DMS 273 (cell line): Measurements from ENCODE around the gene KLHL29.

Experiments
- DNase-seq: peaks from one replicate; lab custom pipeline; 2025; ENCODE audit not compliant: unreplicated experiment; lab: John Stamatoyannopoulos, UW

Gene KLHL29

DNA sequence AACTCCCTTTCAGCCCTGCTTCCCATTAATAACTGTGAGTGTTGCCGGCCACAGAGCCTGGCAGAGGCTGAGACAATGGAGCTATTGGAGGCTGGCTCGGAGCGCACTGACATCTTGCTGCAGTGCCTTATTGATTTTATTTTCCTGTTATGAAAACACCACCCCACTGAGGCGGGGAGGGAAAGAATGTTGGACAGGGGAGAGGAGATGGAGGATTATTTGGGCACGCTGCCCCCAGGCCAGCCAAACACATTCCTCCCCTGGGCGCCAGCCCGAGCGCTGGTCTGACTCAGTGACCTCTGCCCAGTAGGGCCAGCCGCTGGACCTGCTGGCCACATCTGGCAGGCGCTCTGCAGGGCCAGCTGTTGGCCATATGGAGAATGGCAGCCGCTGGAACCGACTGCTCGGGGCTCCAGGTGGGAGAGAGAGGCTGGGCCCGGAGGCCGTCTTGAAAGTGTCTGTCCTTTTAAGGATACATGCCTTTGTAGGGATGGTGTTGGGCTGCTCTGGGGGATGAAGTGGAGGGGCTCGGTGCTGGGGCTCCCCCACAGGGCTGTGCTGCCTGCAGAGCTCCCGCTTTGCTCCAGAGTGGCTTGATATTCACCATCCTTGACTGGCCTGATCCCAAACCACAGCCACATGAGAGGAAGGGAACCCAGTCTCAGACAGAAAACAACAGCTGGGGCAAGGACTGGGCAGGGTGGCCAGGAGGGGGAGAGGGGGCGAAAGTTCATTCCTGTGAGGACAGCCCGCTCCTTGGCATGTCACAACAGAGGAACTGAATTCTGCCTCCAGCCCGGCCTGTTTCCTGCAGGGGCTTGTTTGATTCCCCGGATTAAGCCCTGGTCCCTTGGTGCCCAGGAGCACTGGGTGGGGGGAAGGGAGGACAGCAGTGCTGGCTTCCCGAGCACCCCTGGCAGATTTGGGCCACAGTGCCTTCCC is 179.0 kb downstream of the KLHL29 start:
- peak; percentile 86 for DNase-seq

DNA sequence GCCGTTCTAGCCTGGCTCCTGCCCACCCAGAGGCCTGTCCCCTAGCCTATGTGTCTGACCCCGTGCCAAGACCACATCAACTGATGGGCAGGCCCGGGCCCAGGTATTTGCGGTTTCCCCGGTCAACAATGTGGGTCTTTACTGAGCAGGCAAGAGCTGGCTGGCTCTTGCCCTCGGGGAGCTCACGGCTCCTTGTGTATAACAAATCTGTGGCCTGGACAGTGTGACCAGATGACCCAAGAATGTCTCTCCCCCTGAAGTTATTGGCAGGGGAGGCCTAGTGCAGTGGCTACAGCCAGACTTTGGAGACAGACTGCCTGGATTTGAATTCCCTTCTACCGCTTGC is 179.6 kb downstream of the KLHL29 start:
- no peak for DNase-seq

DNA sequence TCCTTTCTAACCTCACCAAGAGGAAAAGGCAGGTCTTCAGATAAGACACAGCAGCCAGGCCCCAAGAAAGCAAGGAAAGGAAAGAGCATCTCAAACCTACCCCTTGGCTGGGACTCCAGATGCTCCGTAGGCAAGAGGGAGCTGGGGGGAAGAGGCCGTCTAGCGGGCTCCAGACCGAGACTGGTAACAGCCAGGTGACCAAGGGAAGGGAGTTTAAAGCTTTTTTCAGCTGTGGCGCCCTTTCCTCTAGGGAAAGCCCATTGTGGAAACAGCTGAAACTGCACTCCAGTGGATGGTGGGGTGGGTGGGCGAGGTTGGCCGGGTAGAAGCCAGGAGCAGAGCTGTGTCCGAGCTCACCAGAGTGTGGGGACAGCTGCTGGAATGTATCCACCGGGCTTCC is 180.4 kb downstream of the KLHL29 start:
- no peak for DNase-seq

DNA sequence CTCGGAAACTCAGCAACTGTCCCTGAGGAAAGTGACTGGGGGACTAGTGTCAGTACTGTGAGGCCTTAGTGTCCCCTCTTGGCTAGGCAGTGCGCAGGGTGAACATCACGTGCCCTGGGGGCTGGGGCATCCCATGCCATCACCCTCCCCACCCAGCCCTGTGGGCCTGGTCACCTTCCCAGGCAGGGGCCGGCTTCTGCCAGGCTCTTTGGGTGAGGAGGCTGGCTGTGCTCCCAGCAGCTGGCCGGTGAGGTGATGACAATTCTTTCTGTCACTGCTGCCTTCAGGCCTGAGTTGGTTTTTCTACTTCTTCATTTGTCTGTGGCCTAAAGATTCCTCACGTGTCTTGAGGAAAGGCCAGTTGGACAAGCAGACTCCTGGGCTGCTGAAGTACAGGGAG is 180.8 kb downstream of the KLHL29 start:
- no peak for DNase-seq

DNA sequence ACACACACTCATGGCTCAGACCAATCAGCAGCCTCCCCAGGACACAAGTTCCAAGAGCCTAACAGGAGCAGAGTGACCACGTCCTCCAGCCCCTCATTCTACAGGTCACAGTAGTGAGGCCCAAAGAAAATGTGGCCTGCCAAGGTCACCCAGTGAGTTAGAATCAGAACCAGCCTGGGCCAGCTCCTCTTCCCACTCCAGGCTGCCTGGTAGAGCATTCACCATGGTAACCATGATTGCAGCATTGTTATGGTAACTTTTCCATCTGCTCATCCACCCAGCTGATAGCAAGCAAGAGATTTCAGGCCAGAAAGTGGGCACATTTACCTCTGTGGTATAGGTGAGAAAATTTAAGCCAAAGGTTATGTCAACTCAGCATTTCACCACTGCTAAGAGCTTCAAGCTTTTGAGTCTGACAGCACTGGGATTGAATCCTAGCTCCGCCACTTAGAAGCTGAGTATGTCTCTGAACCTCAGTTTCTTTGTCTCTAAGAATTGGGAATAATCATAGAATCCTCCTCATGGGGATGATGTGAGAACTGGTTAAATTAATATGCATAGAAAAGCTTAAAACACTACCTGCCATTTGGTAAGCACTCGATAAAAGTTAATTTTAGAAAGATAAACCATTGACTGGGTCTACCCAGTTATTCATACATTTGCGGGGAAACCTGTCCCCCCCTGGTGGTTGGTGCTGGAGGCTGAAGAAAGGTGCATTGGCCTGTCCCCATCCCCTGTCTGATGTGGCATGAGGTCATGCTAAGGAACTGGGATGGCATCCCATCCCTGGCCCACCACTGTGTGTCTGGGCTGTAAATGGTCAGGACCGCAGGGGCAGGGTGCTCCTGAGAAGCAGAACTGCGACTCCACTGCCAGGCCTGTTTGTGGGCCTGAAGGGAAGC is 181.5 kb downstream of the KLHL29 start:
- peak; percentile 71 for DNase-seq

DNA sequence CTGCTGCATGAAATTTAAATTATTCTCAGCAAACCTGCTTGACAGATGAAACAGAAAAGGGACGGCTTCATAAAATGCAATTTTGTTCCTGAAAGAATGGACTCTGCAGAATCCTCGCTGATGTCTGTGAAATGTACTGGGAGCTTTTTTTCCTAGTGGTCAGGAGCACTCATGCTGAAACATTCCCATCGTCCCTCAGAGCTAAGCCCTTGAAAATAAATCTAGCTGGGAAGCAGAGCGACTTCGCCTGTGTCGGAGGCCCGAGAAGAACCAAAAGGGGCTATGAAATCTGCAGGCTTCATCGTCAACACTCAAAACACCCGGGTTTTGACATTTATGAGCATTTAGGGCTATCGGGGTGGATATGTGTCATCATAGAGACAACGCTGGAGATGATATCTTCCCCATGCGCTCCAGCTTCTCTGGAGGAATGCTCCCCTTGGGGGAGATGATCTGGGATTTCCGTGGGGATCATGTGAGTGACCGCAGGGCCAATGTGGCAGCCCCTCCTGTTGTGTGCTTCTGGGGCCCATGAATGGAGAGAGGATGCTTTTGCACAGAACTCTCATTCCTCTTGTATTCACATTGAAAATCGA is 182.3 kb downstream of the KLHL29 start:
- no peak for DNase-seq

DNA sequence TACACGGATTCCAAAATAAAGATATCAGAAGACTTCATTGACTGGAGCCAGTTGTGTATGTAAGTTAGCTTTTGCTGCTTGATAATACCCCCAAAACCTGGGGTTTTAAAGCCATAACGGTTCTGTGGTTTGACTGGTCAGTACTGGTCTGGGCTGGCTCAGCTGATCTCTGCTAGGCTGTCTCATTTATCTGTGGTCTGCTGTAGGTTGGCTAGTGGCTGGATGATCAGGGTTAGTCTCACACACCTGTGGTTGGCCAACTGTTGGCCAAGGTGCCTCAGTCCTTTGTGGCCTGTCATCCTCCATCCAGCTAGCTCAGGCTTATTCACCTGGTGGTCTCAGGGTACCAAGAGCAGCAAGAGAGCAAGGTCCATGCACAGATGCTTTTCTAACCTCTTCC is 183.2 kb downstream of the KLHL29 start:
- no peak for DNase-seq

DNA sequence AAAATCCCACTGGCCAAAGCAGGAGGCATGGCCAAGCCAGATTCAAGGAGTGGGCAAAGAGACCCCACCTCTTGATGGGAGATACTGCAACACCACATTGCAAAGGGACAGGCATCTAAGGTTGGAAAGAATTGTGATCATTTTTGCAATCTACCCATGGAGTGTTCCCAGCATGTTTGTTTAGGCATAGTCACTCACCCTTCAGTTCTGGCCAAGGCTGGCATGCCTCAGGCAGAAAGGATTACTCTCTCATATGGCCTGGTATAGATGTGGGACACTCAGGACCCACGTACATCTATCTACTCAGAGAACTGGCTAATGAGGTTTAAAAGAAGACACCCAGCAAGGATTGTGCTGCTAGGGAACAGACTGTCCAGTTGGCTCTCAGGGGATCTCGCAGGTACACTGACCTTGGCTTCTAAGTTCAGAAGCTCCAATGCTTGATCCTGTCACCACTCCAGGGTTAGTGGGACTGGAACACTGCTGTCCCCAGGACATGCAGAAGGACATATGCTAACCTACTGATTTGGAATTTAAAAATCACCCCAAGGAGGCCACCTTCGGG is 183.7 kb downstream of the KLHL29 start:
- no peak for DNase-seq

DNA sequence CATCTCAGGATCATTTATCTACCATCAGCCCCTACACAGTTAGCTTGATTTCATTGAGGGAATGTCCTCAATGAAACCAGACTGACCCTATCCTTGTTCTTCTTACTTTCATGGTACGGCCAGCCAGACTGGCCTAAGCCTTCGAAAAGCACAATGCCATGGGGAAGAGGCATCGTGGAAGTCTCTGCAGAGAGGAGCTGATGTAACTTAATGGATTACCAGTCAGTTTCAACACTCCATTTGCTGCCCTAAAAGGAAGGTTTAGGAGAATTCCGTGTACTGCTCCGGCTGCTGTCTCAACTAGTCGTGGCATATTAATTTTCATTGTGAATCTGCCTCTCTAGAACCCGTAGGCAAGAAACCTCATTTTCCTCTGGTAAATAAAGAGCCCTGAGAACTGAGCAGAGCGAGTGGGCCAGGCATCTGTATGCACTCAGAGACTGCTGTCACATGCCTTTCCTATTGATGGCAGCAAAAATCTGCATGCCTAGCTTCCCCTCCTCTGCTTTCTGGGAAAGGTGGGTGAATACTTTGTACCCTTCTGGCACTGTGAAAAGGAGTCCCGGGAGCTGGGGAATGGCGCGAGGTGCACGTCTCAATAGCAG is 184.9 kb downstream of the KLHL29 start:
- no peak for DNase-seq

DNA sequence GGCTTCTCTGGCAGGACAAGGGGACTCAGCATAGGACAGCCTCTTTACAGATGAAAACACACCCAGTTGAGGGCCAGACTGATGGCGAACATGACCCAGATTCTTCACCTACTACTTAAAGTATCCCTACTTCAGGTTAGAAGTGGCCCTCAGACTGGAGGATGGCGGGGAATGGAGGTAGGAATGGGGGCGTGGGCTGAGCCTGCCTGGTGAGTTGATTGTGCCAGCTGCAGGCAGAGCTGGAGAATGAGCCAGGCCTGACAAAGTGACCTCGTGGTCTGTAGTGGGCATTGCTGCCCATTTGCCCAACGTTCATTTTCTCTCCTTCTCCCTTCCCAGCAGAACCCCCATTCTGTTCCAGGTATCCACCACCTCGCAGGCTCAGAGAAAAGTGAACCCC is 186.1 kb downstream of the KLHL29 start:
- no peak for DNase-seq

DNA sequence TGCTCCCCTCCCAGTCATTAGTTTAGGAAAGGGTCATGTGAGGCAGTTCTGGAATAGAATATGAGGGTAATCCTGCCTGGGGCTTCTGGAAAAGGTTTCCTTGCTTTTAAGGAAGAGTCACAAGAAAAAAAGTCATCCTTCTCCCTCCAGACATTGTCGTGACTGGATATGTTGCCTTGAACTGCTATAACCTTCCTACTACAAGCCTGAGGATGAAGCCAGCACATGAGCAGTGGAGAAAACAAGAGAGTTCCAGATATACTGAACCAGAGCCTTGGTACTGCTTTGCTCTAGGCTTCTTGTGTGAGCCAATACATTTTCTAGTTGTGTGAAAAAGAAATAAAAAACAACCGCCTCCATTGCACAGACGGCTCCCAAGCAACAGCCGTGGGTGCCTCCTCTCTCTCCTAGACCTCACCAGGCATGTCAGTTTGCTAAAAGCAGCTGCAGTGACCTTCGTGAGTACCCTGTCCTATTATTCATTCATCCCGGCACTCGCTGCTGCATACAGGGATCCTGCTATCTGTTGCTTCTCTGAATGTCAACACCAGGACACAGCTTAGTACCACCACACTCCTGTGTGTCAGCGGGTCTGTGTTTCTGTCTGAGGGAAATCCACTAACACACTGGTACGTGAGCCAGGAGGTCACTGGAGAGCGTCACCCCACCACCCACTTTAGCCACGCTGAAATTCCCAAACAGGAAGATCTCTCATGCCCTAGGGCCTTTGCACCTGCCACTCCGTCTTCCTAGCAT is 186.7 kb downstream of the KLHL29 start:
- DNase-seq = no peak

DNA sequence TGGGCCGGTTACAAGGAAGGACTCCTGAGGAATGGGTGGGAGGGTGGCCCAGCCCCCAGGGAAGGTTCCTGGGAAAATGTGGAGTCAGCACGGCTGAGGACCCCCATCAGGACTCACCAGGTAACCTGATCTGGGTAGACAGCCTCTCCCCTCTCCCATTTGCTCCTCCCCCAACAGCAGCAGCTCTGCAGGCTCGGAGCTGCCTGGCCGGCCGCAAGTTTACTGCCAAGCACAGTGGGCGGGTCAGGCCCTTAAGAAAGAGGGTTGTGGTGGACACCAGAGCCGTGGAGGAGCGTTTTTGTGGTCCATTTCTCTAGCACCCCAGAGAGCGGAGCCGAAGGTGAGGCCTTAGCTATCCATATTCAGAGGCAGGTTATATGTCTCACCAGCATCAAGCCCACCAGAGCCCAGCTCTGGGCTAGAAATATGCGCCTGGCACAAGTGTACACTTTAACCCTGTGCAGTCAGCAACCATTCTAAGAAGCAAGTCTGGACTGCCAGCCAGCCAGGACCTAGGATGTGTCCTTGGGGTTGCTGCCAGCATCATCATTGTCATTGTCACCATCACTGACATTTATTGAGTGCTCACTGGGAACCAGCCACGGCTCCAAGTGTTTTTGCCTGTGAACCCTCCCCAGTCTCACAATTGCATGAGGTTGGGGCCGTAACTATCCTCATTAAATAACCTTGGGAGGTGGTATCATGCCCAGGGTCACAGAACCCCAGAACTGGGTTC is 190.1 kb downstream of the KLHL29 start:
- DNase-seq = no peak

DNA sequence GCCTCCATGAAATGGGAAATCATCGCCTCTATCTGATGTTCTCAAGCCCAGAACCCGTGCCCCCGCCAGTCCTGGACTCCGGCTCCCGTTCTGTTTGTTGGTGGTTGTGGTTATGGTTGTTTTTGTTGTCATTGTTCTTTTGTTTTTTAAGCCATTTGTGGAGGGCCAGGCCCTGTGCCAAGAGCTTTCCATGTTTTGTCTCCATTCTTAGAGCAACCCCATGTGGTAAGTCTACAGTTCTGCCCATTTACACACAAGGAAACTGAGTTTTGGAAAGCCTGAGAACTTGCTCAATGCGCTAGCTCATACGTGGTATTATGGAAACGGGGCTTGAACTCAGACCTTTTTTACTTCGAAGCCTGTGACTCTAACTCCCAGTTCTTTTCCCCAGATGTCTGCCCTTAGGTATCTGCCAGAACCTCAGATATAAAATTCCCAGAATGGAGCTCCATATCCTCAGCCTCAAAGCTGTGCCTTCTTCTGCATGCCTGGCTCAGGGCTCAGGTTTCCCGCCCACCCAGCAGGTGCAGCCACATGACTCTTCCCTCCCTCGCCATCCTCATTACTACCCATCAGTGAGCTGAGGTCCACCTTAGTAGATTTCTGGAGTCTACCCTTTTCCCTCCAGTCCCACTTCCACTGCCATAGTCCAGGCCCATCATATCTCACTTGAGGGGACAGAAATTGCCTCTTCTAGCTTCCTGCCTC is 194.1 kb downstream of the KLHL29 start:
- DNase-seq = no peak

DNA sequence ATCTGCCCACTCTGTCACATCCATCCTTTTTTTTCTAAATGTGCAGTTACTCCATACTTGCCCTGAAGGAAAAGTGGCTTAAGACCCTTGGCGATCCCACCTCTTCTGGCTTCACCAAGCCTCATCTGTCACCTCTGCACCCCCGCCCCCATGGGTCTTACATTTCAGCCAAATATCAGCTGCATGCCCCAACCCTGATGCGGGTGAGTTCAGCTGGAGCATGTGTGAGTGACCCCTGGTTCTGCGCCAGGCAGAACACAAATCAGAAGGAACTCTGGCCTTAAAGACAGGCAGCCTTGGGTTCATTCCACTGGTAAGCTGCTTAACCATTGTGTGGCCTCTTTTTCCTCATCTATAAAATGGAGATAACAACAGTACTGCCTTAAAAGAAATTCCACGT is 194.7 kb downstream of the KLHL29 start:
- no peak for DNase-seq

DNA sequence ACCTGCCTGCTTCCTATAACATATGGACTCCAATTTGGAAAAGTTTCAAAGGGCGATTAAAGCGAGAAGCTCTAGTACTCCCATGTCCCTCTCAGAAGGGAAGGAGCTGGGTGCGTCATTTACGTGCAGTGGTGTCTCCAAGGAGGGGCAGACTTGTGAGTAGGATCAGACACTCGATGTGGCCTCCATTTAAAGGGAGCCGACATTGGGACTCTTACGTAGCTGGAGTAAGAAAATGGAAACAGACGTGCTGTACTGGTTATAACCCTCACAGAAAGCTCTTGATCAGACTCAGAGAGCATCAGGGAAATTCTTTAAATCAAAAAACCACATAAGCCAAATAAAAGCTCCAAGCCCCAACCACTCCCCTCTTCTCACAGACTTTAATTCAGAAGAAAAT is 198.5 kb downstream of the KLHL29 start:
- DNase-seq = peak; percentile 85

DNA sequence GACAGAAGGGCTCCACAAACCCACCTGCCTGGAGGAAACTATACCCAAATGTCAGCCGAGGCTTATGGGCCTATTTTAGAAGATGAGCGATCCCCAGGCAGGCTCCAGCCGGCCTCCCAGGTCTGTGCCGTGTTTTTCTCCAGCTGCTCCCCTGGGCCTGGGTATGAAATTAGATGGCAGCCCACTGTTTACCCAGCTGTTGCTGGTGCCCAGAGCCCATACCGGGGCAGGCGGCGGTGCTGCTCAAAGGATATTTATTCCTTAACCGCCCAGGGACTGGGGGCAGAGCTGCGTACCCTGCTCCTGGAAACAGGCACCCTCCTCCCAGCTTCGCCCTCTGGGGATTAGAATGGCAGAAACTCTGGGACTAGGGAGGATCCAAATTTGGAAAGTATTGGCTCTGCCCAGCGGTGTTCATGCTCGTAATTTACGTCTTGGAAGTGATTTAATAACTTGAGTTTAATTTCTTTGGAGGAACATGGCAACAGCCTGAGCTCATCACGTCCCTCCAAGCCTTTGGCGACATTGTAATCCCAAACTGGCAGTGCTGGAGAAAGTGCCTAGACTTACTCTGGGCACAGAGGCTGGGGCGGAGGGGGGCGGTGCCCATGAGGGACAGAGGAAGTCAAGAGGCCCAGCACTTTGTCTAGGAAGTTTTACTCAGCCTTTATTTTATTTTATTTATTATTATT is 199.2 kb downstream of the KLHL29 start:
- DNase-seq = peak; percentile 93

DNA sequence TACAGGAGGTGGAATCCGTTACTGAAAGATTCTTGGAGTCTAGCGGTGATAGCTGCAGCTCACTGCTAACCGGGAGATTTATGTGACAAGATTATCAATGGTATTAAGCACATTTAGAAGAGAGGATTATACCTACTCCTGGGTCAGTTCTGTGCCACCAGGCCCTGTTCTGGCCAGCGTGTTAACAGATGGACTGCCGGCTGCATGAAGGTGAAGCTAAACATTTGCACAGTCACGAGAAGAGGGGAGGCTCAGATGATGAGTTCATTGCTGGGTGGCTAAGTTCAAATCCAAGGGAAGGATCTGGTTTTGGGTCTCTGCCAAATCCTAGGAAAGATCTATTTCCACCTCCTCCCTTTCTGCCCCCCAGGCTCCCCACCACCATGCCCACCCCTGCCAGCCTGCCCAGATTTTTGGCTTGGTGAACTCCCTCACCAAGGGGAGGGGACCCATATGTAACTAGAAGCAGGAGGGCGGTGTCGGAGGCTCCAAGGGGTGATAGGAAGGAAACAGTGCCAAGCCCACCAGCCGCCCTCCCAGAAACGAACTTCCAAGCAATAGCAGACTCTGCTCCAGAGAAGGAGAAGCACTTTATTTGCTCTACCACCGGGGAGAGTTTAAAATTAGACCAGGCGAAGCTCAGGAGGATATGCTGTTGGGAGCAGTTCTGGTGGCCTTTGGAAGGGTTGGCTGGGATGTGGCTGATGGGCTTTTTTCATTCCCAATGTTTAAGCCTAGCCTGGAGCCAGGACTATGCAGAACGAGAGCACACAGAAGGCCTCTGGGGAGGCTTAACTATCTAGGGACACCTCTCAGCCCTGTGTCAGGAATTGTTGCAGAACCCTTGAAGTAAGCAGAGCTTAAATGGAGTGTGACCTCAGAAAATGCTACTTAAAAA is 200.5 kb downstream of the KLHL29 start:
- DNase-seq = peak; percentile 87
